HS-27A (cell line): Measurements from ENCODE around the gene CCDC175.

Experiments used
- DNase-seq: peaks from one replicate; pipeline ENCODE4 v3.0.0-alpha.2; 2012; ENCODE audit warnings: low read depth, missing footprints

Gene CCDC175

DNA sequence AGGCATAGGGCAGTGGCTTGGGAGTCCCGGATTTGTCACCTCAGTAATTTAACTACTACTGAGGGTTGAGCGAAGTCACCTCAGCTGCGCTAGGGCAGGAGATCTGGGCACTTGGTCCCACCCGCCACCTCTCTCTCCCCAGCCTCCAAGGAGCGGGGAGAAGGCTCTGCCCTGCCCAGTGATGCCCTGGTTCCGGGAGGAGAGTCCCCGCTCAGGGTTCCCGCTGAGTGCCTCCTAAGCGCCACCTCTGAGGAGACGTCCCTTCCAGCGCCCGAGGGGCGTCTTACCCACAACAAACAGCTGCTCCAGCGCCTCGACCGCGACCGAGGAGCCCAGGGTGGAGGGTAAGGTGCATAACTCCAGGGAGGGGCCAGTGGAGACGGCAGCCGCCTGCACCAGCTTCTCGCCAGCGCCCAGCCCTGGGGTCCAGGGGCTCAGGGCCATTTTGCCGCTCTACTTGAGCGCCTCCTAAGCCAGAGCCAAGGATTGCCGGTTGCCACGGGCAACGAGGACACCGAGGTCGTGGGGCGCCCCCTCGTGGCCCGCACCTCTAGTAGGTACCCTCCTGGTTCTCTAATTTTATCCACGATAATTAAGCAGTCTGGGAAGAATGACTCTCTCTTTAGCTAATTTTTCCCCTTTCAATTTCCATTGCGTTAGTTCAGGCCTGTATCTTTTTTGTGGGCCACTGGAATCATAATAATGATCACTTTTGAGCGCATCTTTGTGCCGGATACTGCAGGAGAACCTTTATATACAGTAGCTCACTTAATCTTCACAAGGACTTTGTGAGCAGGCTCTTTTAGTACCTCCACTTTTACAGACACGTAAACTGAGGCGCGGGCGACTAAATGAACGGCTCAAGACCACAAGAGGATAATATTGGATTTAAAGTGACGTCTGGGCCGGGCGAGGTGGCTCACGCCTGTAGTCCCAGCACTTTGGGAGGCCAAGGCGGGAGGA lies at the start of gene CCDC175:
Gene CCDC175, minus strand, starts transcription at position 481 of the 963 bp plus-strand sequence. Its CDS starts 37 bp downstream, at position 444.
- no peak for DNase-seq

DNA sequence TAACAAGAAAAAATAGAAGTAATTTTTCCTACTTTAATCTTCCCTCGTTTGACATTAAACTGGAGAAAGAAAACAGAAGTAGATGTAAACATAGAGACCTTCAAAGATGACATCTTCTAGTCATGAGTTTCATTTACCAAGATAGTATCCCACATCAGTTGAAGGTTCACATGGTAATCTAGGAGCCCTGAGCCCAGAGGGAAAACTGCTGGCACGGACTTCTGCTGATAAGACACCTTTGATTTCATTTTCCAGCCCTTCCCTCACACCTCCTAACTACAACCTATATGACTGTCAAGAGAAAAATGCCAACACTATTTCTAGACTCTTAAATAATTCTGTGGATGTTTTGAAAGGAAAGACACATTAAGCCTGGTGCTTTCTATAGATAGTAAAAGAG lies 46.0 kb upstream of the CCDC175 start:
- DNase-seq = no peak

DNA sequence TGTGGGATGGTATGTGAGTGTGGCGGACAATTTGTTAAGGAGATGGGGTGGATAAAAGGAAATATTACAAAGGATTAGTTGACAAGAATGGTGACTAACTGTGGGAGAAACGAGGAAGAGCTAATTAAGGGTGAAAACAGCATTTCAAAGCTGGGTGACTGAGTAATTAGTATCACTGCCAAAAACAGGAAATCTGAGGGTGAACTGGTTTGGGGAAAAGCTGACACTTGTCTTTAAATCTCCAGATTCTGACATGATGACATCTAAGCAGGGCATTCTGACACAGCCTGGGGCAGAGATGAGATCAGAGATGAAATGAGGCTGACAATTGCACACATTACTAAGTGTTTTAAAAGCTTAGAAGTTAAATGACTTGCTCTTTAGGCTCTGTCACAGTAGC lies 42.4 kb upstream of the CCDC175 start:
- DNase-seq = no peak

DNA sequence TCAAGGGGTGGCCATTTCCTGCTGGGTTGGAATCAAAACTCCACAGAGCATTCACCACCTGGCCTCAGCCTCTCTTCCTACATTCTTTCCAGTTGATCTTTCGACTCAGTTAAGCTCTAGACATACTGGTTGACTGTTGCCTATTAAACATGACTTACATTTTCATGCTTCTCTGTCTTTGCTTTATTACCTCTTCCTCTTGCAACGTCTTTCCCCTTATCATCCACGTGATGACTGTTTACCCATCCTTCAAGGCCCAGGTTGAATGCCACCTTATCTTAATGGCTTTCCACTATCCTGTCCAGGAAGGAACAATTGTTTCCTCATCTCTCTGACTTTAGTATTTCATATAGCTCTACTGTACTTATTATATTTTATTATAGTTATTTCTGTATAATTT lies 24.4 kb upstream of the CCDC175 start:
- no peak for DNase-seq

DNA sequence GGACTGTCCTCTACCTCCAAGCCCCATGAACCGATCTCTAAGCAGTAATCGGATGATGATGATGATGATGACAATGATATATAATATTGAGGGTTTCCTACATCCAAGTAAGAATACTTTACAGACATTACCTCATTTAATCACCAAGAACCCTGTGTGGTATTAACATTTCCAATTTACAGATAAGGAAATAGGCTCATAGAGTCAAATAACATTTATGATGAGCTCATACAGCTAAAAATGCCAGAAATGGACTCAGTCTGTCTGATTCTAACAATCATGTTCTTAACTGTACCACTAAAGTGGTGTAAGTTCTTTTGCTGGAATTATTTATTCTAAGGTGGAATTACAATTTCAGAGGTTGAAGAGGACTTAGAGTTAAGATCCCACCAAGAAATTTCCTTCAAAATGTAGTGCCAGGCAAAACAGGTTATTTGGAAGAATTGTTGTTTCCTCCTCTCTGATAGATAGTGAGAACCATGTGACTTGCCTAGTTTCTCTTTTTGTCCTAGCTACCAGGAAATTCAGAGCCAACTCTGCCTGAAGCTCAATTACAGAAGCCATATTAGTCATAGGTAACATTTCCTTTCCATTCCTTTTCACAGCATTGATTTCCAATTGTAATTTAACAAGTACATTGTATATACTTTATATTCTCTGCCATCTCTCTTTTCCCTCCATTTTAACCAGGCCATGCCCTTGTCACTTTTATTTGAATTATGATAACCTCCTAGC lies 23.8 kb upstream of the CCDC175 start:
- DNase-seq = no peak

DNA sequence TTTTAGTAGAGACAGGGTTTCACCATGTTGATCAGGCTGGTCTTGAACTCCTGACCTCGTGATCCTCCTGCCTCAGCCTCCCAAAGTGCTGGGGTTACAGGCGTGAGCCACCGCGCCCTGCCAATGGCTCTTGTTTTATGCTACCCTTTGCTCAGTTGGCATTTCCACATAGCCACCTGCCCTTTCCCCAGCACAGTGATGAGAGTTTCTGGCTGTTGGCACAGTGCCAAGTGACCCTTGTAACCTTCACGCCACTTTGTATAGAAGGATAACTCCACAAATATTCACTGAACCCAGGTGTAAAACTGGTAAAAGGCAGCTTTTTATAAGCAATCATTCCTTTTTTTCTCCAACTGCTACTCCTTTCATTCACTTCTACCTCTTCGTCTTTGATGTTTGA lies 18.5 kb upstream of the CCDC175 start:
- DNase-seq = no peak

DNA sequence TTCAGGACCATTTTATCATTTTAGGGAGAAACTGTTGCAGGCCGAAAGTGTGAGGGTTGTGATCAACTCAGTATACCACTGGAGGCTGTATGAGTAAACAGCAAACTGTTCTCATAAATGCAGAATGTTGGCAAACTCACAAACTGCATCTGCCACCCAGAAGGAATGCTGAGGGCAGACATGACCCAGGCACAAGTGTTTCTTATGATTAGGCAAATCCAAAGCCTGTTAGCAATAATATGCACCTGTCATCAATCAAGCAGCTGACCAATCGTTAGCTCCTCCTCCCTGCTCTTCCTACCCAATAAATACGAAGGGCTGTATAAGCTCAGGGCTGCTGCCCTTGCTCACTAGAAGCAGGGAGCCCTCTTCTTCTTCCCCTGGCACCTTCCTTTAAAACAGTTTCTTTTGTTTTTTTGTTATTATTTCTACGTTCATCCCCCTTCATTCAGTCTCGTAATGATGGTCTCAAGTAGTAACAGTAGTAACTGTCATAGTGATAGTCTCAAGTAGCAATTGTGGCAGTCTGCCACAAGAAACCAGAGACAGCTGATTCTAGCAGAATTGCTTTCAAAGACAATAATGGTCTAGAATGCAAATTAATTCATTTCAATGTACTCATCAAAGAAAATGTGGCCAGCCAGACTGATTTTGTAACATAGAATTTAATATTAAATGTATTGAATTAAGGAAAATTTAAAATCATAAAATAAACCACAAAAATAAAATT lies 15.2 kb upstream of the CCDC175 start:
- DNase-seq = no peak

DNA sequence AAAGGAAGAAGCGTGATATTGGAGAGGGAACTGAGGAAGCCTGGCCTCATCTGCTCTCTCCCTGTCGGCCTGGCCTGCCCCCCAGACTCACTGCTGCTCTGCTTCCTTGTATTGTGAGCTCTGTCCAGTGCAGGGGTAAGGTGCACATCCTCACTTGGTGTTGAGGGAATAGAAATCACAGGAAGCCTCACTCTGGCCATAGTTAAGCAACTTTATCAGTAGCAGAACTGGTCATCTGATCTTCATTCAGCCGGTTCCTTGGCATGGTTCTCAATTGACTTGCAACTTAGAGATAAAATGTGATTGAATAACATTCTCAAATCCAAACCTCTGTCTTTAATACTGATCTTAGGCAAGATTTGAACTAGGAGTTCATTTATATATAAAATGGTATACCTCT lies 11.5 kb upstream of the CCDC175 start:
- DNase-seq = no peak

DNA sequence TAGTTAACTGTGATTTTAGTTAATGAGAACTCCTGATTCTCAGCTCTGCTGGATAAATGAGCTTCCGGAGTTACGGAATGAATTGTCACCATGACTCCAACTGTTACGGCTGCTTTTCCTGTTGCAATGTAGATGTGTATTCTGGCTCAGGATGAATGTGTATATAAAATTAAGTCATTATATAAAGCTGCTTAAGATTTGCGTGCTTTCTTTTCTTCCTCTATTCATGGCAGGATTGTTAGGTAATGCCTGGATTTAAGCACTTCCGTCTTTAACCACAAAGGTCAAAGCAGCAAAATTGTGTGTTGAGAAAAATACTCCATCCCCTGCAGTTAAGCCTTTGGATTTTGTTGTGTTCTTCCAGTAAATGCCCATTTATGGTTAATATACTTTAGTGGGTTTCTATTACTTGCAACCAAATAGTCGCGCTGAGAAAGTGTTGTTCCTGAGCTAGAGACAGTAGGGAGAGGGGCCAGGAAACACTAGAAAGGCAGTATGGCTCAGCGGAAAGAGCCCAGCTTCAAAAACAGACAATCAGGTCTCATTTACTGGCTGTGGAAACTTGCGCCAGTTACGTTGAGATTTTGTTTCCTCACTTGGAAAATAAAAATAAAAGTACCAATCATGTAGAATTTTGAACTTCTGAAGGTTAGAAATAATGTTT lies 9.4 kb upstream of the CCDC175 start:
- DNase-seq = no peak

DNA sequence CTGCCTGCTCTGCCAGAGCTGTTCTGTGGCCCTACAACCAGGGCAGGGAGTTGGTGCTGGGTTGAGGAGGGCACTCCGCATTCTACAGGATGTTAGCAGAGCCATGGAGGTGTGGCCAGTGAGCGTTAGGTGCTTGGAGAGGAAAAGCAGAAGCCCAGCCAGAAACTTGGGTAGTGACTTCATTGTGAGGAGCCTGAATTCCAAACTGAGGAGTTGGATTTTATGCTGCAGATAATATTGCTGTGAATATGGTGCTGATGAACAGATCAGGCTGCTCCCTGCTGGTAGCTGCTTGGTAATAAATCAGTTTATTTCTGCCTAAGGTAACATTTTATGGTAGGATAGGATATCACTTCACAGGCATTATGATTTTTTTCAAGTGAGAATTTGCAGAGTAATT lies 7.1 kb upstream of the CCDC175 start:
- no peak for DNase-seq

DNA sequence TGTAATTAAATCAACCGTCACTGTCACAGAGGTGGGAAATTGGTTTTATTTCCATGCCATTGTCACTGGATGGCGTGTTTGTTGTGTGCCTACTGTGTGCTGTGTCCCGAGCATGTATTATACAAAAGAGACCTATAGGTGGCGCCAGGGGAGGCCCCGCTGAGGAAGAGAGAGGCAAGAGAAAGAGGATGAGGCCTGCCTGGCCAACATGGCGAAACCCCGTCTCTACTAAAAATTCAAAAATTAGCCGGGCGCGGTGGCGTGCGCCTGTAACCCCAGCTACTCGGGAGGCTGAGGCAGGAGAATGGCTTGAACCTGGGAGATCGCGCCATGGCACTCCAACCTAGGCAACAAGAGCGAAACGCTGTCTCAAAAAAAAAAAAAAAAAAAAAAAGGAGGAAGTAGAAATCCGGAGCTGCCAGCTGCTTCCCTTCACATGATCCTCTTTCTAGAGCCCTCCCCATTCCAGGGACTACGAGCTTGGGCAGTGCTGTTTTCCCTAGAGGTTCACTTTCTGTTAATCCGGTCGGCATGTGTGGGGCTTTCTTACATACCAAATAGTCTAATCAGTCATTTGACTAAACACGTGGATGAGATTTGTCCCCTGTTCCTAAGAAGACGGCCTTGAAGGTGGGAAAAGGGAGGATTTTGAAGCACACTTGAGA lies 6.4 kb upstream of the CCDC175 start:
- no peak for DNase-seq

DNA sequence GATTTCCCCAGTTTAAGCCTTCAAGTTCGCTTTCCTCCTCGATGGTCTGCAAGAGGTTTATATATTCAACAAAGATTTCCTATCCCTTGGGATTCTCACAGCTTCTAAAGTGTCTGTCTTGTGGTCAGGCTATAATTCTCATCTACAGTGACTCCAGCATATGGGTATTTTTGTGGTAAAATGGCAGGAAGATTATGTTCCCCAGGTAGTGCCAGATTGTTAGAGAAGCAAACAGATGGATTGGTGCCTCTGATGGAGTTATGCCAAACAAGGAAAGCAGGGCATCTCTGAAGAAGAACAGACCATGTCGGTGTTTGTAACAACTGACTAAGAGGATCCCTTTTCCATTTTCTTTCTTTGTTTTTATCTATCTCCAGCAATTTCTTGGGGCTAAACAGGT lies 5.5 kb upstream of the CCDC175 start:
- no peak for DNase-seq

DNA sequence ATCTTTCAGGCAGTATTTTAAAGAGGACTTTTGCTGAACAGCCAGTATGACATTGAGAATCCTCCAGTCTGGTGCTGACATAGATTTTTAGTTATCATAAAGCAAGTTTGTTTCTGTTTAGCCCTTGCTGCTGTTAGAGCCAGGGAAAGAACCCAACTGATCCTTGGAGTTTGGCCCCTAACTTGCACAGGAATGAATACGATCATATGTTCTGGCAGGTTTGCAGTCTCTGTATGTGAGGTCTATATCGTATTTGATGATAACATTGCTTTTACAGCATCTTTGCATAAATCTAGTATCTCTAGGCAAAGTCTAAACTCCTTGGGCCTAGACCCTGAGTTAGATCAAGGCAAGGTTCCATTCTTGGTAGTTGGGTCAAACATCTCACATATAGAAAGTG lies 4.3 kb upstream of the CCDC175 start:
- DNase-seq = no peak

DNA sequence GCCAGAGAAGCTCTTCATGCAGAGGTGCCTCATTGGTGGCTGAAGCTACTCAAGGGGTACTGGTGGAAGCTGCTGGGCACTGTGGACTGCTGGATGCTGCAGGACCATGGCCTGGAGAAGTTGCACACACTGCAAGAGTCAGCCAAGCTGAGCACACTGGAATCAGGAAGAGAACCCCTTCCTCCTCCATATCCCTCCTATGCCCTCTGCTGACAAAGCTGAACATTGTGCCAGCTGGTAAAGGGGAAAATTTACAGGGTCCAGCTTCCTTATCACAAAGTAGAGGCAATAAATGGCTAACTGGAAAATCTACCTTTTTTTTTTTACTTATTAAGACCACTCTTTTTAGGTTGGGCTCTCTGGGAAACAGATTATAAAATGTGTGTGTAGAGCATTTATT lies 6.5 kb downstream of the CCDC175 start:
- no peak for DNase-seq

DNA sequence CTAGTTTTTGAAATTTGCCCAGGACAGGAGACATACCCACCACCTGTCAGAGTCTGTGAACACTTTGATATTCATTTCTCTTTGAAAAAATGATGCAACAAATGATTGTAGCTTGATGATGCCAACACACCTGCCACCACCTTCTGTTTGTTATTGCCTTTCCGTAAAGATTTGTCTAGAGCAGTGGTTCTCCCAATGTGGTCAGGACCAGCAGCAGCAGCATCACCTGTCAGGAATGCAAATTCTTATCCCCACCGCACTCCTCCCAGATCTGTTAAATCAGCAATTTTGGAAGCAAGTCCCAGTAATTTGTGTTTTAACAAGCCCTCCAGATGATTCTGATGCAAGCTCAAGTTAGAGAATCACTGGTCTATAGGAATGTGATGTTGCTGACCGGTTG lies 9.9 kb downstream of the CCDC175 start:
- DNase-seq = no peak

DNA sequence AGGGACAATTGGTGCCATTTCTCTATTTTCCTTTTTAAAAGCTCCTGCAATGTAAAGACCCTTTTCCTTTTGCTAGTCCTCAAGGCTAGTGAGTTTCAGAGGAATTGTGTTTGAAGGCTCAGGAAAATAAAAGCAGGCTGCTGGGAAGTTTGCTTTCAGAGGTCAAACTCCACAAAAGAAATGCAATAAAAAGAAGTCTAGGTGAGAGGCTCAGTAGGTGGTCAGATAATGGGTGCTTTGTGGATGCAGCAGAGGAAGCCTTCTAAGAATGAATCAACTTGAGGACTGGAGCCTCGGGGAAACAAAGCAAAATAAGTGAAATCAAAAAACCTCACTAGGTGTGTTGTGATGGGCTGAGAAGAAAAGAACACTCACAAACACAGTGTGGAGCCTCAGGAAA lies 10.3 kb downstream of the CCDC175 start:
- DNase-seq = no peak

DNA sequence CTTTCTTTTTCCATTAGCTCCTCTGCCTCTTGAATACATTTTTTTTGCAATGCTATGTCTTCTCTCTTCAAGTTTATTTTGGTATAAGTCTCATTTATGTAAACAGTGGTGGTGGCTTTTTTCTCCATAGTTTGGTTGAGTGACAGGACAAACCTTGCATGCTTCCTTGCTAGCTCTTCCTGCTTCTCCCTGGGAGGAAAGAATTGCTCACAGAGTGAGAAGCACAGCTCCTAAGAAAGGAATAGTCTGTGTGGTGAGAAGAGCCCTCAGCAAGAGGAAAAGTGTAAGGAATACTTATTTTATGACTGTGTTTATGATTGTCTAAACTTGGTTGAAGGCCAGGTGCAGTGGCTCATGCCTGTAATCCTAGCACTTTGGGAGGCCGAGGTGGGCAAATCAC lies 11.5 kb downstream of the CCDC175 start:
- DNase-seq = no peak

DNA sequence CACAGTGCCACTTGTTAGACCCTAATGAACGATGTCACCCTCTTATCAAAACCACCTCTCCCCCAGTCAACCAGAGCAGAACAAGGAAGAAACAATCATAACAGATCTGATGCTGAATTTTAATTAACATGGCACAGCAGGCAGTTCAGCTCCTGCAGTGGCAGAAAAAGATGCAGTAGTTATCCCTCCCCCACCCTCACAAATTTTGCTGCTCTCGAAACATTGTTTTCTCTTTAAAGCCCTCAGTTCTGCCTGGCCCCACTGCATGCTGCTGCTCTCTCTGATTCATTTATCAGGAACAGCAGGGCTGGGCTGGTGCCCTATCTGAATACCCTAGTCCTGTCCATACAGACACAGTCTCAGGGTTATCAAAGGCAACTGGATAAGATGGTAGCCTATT lies 12.2 kb downstream of the CCDC175 start:
- DNase-seq = no peak

DNA sequence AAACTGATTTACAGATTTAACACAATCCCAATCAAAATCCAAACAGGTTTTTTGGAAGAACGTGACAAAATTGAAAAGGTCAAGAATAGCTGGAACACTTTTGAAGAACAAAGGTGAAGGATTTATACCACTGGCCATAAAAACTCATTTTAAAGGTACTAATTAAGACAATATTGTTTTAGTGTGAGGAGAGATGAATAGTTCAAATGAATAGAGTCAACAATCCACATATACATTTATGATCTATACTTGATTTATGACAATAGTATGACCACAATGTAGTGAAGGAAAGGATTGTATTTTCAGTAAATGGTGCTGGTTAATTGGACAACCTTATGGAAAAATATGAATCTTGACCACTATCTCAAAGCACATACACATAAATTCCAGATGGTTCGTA lies 29.3 kb downstream of the CCDC175 start:
- DNase-seq = no peak

DNA sequence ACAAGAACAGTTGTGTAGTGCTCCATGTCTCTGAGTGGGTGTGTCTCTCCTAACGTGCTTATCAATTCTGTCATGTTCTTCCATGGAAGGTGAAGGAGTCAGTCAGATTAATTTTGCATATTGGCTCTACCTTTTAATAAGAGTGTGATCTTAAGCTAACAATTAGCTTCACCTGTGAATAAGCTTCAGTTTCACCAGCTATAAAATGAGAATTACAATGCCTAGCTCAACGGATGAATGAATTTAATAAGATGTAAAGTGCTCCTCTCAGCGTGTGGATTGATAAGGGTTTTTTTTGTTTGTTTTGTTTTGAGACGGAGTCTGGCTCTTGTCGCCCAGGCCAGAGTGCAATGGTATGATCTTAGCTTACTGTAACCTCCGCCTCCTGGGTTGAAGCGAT lies 32.7 kb downstream of the CCDC175 start:
- no peak for DNase-seq

DNA sequence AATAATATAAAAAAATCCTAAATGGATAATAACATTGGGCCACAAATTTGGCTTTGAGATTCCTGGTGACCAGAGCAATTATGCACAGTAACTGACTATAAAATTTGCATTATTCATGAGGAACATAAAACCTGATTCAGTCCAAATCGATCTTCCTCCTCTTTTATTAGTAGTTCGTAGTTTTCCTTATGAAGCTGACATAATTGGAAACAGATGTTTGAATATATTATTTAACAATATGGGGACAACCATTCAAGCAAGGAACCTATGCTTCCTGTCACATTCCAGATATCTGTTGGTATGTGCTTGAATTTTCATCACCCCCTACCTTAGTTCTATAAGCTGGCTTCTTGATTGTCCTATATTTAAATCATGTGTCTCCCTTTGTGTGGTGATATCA lies 34.9 kb downstream of the CCDC175 start:
- DNase-seq = no peak

DNA sequence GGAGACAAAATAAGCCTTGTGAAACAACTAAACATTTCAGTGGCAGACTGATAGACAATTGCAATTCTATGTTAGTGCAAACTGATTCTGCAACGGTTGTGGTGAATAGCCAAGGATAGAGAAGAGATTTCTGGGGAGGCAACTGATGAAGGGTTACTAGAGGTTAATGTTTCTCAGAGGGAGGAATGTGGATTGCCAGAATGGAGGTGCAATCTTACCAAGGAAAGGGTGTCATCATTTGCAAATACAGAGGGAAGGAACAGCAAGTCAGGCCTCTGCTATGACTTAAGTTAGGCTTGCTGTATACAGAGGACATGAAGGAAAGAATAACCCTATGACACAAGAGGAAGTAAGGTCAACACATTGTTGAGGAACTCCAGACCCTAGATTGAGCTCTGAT lies 35.8 kb downstream of the CCDC175 start:
- DNase-seq = no peak
